GM23338 (cell line): Measurements from ENCODE around the gene RPS6KA3.

Experiments used
- CREB1 ChIP-seq: fragments of 250-450 bp; sonication (Bioruptor Pico); IDR thresholded peaks from 2 replicates; pipeline ENCODE4 v1.5.0; 2020; ENCODE audit warnings: low read depth, mild to moderate bottlenecking, moderate library complexity
- EZH2 ChIP-seq: fragments of 200-600 bp; sonication (generic); IDR thresholded peaks from one replicate; pipeline ENCODE4 v1.8.0; 2017; ENCODE audit warnings: antibody characterized with exemption, mild to moderate bottlenecking, low read depth; ENCODE audit not compliant: unreplicated experiment
- EZH2phosphoT487 ChIP-seq: fragments of 200-600 bp; sonication (generic); IDR thresholded peaks from one replicate; pipeline ENCODE4 v1.8.1; 2018; ENCODE audit warnings: antibody characterized with exemption; ENCODE audit not compliant: unreplicated experiment
- JUNB ChIP-seq: IDR thresholded peaks from one replicate; pipeline ENCODE4 v1.6.1; 2016; ENCODE audit warnings: antibody characterized with exemption; ENCODE audit not compliant: unreplicated experiment
- NANOG ChIP-seq: IDR thresholded peaks from 2 replicates; pipeline ENCODE4 v1.6.1; 2016; ENCODE audit warnings: antibody characterized with exemption, borderline replicate concordance
- POLR2AphosphoS5 ChIP-seq: IDR thresholded peaks from 2 replicates; pipeline ENCODE4 v1.6.1; 2016; ENCODE audit warnings: antibody characterized with exemption, low read depth
- REST ChIP-seq: IDR thresholded peaks from one replicate; pipeline ENCODE4 v1.6.1; 2018; ENCODE audit warnings: antibody characterized with exemption; ENCODE audit not compliant: unreplicated experiment
- ZNF462 ChIP-seq: fragments of 250-450 bp; sonication (Bioruptor Pico); IDR thresholded peaks from 2 replicates; pipeline ENCODE4 v1.5.0; 2020; ENCODE audit warnings: mild to moderate bottlenecking, moderate library complexity
- TF ChIP-seq, protein P1 (sequence below), 2 experiments: fragments of 200-600 bp in 1 of 2; sonication (generic) in 1 of 2; conservative IDR thresholded peaks; 2 replicates each; pipeline versions ENCODE4 v1.5.1 to v1.6.1; 2016 to 2017; ENCODE audit warnings: antibody characterized with exemption in 2 of 2, low read depth in 2 of 2, mild to moderate bottlenecking in 2 of 2, moderate library complexity in 1 of 2

- TF ChIP-seq, protein P1, sequence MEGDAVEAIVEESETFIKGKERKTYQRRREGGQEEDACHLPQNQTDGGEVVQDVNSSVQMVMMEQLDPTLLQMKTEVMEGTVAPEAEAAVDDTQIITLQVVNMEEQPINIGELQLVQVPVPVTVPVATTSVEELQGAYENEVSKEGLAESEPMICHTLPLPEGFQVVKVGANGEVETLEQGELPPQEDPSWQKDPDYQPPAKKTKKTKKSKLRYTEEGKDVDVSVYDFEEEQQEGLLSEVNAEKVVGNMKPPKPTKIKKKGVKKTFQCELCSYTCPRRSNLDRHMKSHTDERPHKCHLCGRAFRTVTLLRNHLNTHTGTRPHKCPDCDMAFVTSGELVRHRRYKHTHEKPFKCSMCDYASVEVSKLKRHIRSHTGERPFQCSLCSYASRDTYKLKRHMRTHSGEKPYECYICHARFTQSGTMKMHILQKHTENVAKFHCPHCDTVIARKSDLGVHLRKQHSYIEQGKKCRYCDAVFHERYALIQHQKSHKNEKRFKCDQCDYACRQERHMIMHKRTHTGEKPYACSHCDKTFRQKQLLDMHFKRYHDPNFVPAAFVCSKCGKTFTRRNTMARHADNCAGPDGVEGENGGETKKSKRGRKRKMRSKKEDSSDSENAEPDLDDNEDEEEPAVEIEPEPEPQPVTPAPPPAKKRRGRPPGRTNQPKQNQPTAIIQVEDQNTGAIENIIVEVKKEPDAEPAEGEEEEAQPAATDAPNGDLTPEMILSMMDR (conservative IDR thresholded peaks at IDR 0.05; ENCODE audit: low read depth in 2 of 2) = no peak
- TF ChIP-seq EZH2phosphoT487 (no peak), POLR2AphosphoS5 (no peak), JUNB (no peak), EZH2 (no peak), REST (no peak), NANOG (no peak), ZNF462 (CRISPR knock-in tag) (no peak), CREB1 (CRISPR knock-in tag) (no peak)
These were observed 11.9 kb downstream of the RPS6KA3 start for GRCh38 chrX:20254712-20255299.
